Left ventricle myocardium inferior (tissue), 1 donor: Measurements from ENCODE around the gene ZIC1. TPM values are rescaled to one million over a fixed set of nuclear protein-coding genes. Genes with fewer than 3 reads are reported as not detected.

Experiments used
- DNase-seq: peaks from one replicate; pipeline ENCODE4 v3.0.0-alpha.2; 2020
- H3K27ac ChIP-seq: fragments of 200-600 bp; replicated peaks from 2 replicates; pipeline ENCODE4 v1.8.0; 2021
- H3K27me3 ChIP-seq: fragments of 200-600 bp; 2 replicates; pipeline ENCODE4 v1.8.0; 2021; ENCODE audit warnings: low read depth
- H3K36me3 ChIP-seq: fragments of 200-600 bp; 2 replicates; pipeline ENCODE4 v1.8.0; 2021
- H3K4me1 ChIP-seq: fragments of 200-600 bp; 2 replicates; pipeline ENCODE4 v1.8.0; 2021
- H3K4me3 ChIP-seq: fragments of 200-600 bp; 2 replicates; pipeline ENCODE4 v1.8.0; 2021; ENCODE audit warnings: mild to moderate bottlenecking, moderate library complexity
- H3K9me3 ChIP-seq: fragments of 200-600 bp; replicated peaks from 2 replicates; pipeline ENCODE4 v1.8.0; 2021
- CTCF ChIP-seq: fragments of 200-600 bp; IDR thresholded peaks from 2 replicates; pipeline ENCODE4 v1.8.0; 2021; ENCODE audit warnings: antibody characterized with exemption, mild to moderate bottlenecking, borderline replicate concordance
- intact Hi-C: fragments of 100-400 bp; cut with micrococcal nuclease; formaldehyde crosslinking; loops from one replicate; pipeline ENCODE4 v1.11.0; 2022
- long read RNA-seq: library from polyadenylated mRNA; unstranded; transcript quantifications from one replicate; pipeline ENCODE4 v2.0.0, GENCODE V29; 2021
- total RNA-seq: library from RNA; stranded (reverse); fragmentation: NEBNext Ultra II Directional; extraction: Animal tissue kit (Norgen Biotek cat#: 25700); gene quantifications from one replicate; pipeline ENCODE4 v1.2.1, GENCODE V29; 2021
- donor health status: DM: no; HTN: yes; CAD: no; lungs with severe emphysema.

The ZIC1 gene
- total RNA-seq: not detected
- long read RNA-seq: 0 reads

DNA sequence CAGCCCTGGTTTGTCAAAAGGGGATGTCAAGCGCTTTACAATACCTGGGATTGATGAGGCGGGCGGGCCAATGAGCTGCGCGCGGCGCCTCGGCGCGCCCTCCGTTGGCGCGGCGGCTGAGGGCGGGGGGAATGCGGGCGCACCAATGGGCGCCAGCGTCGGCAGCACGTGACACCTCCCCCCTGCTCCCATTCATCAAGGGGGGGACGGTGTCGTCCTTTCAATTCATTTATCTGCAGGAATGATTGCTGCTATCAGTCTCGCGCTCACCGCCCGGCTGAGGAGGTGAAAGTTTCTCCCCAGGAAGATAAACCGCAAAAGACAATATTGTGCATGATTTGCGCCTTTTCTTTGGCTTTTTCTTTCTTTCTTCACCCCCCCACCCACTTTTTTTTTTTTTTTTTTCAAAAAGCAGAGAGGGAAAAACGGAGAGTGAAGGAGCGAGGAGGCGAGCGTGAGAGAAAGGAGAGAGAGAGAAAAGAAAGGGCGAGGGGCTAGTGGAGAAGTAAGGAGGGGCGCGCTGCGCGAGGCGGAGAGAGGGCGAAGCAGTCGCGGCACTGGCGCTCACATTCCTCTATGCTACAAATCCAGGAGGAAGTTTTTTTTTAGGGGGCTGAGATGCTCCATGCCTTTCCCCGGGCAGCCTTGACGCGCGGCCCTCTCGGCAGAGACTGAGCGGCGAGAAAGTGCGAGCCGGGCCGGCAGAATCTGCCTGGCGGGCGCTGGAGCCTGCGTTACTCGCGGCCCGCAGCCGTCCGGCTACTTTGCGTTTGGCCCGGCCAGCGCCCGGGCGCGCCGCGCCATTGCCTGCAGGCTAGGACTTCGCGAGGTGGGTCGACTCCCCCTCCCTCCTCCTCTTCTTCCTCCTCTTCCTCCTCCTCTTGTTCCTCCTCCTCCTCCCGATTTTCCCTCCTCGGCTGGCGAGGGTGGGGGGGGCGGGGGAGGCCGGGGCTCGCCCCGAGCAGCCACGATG, at the start of gene ZIC1:
Gene ZIC1 (plus strand): TSS at position 223 of the 973 bp plus-strand sequence. CDS start 748 bp downstream, at position 971.
- Histone ChIP-seq H3K4me3 (peak within 1 kb of the TSS; percentile 56), H3K27me3 (peaks cover 100% of the 10 kb centered on the region), H3K36me3 (no peaks in the 10 kb centered on the region), H3K27ac (no peak within 1 kb of the TSS), H3K9me3 (no peaks in the 10 kb centered on the region), H3K4me1 (peaks cover 57% of the 10 kb centered on the region)
- no peak for TF ChIP-seq CTCF
- DNase-seq: no peak
- intact Hi-C loops: no loop called here

- Histone ChIP-seq H3K36me3 (no peaks in the 10 kb centered on the region), H3K27ac (no peak overlapping the region), H3K9me3 (no peaks in the 10 kb centered on the region), H3K4me1 (peaks cover under 1% of the 10 kb centered on the region), H3K27me3 (peaks cover 99% of the 10 kb centered on the region), H3K4me3 (no peak overlapping the region)
- no peak for DNase-seq
- TF ChIP-seq CTCF: no peak
- intact Hi-C loops: no loop called here
Measured at GRCh38 chr3:147360051-147360439, 49.1 kb upstream of the ZIC1 start.

DNA sequence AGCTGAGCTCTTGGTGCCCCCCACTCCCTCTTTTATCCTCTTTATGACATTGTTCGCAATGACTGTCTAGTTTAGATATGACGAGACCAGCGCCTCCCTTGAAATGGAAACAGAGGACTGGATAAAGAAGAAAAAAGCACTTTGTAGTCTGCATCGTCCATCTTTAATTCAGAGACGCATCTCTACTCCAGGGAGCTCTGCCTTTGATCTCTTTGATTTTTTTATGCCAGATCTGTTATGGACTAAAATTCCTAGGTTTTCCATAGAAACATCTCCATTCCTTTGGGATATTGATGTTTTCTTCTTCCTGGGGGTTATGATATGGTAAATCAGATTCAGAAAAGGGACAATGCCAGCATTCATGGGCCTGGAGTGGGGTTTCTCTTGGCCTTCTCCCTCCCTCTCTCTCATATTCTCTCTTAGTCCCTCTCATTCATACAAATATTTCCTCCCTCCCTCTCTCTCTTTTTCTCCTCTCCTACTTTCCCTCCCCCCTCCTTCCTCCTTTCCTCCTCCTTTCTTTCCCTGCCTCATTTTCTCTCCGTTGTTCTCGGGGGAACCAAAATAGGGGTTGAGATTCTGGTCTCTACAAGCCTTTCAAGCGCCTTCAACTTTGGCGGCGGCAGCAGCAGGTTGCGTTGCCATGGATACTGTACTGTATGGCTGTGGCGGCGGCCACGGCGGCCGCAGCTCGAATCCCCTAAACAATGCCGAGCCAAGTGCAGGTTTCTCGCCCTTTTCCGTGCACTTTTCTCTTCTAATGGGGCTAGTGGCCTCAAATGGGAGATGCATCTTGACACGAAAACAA, 48.3 kb upstream of the ZIC1 start:
- no peak for DNase-seq
- intact Hi-C loops: no loop called here
- H3K27me3 ChIP-seq: peaks cover 99% of the 10 kb centered on the region

DNA sequence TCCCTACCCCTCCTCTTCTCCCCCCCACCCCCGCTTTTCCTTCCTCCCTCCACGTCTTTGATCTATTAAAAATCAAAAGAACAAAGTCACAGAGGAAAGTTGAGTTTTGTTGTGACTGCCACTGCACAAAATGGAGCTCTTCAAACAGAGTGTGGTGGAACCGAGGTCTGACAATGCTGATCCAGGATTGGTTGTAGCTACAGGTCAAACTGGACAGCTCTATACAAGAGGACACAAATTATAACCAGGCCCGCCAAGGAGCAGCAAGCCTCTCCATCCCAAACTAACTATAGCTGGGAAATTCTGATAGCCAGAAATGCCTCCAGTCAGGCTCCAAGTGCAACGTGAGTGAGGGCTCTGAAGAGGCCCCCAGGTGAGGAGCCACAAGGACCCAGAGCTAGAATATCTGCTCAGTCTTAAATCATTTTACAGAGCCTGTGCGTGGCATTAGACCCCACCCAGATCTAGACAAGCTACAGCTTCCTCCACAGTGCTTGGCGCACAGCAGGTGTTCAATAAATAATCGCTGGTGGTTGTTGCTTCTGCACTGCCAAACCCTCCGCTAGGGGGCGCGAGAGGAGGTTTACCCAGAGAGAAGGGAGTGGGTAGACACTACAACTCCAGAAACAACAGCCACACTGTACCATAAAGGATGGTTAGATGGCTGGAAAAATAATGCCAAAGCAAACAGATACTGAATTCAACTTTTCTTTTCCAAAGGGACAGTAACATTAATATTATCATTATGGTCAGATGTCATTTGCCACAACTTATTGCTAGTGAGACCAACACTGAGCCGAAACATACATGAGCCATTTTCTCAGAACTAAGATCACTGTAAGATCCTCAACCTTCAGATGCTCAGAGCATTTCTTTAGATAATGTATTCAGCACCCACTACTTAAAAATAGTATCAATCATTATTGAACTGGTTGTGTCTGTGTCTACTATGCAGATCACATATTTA, 47.4 kb upstream of the ZIC1 start:
- Histone ChIP-seq H3K4me1 (no peaks in the 10 kb centered on the region), H3K9me3 (no peaks in the 10 kb centered on the region), H3K27ac (no peak overlapping the region), H3K4me3 (no peak overlapping the region), H3K27me3 (peaks cover 99% of the 10 kb centered on the region), H3K36me3 (no peaks in the 10 kb centered on the region)
- intact Hi-C loops: no loop called here
- peak; percentile 40 for TF ChIP-seq CTCF
- no peak for DNase-seq

More for the DNA sequence above, 48.3 kb upstream of the ZIC1 start:
- Histone ChIP-seq H3K36me3 (no peaks in the 10 kb centered on the region), H3K27ac (no peak overlapping the region), H3K9me3 (no peaks in the 10 kb centered on the region), H3K4me1 (no peaks in the 10 kb centered on the region), H3K4me3 (no peak overlapping the region)
- no peak for TF ChIP-seq CTCF
